Caco-2 (cell line): ENCODE measurements around the gene PAM. TPM values are rescaled to one million over a fixed set of nuclear protein-coding genes. Genes with fewer than 3 reads are reported as not detected.
A peak's percentile ranks its signal among the peaks of the same experiment; 100 is the strongest.

Source experiments
- BruUV-seq: library from RNA; stranded (reverse); fragments of 400-500 nt; replicated peaks from 2 replicates; lab custom pipeline; 2021; lab: Mats Ljungman, UMichigan
- CTCF ChIA-PET: fragments of 300-600 bp; sonication (Branson Sonifier 250); formaldehyde crosslinking; loops from one replicate; lab custom pipeline; 2022; ENCODE audit warnings: antibody characterized with exemption; lab: Charles Lee
- POLR2A ChIA-PET: fragments of 300-600 bp; sonication (Branson Sonifier 250); formaldehyde crosslinking; loops from one replicate; lab custom pipeline; 2022; ENCODE audit warnings: antibody characterized with exemption; lab: Charles Lee
- DNase-seq, 2 experiments: peaks; one replicate each; pipeline versions ENCODE4 v3.0.0 to v3.0.0-alpha.2; 2020 to 2022
- H3K27me3 ChIP-seq: replicated peaks from 2 replicates; pipeline ENCODE4 v1.6.0; 2011; ENCODE audit warnings: low read length; ENCODE audit not compliant: control insufficient read depth, insufficient read depth
- H3K36me3 ChIP-seq: 2 replicates; pipeline ENCODE4 v1.5.1; 2011; ENCODE audit warnings: low read length; ENCODE audit not compliant: control insufficient read depth, insufficient read depth
- H3K4me1 ChIP-seq: fragments of 250-450 bp; sonication (Bioruptor Pico); 2 replicates; pipeline ENCODE4 v1.5.1; 2020; ENCODE audit warnings: mild to moderate bottlenecking
- H3K4me3 ChIP-seq: 2 replicates; pipeline ENCODE4 v1.5.1; 2011; ENCODE audit warnings: low read depth, mild to moderate bottlenecking, control low read depth, low read length
- H3K9me3 ChIP-seq: fragments of 250-450 bp; sonication (Bioruptor Pico); 2 replicates; pipeline ENCODE4 v1.5.1; 2020; ENCODE audit warnings: mild to moderate bottlenecking, moderate library complexity
- H3K27ac Mint-ChIP-seq: one replicate; pipeline ENCODE4 v1.8.0; 2022; ENCODE audit warnings: mixed read lengths; ENCODE audit not compliant: unreplicated experiment
- H3K27me3 Mint-ChIP-seq: one replicate; pipeline ENCODE4 v1.8.0; 2022; ENCODE audit warnings: mixed read lengths; ENCODE audit not compliant: insufficient read depth, unreplicated experiment
- H3K36me3 Mint-ChIP-seq: one replicate; pipeline ENCODE4 v1.8.0; 2022; ENCODE audit warnings: mild to moderate bottlenecking, mixed read lengths; ENCODE audit not compliant: insufficient read depth, unreplicated experiment
- H3K4me1 Mint-ChIP-seq: one replicate; pipeline ENCODE4 v1.8.0; 2022; ENCODE audit warnings: low read depth, mixed read lengths; ENCODE audit not compliant: unreplicated experiment
- H3K4me3 Mint-ChIP-seq: one replicate; pipeline ENCODE4 v1.8.0; 2022; ENCODE audit warnings: mild to moderate bottlenecking, moderate library complexity, mixed read lengths; ENCODE audit not compliant: unreplicated experiment
- H3K9me3 Mint-ChIP-seq: one replicate; pipeline ENCODE4 v1.8.0; 2022; ENCODE audit warnings: mixed read lengths; ENCODE audit not compliant: unreplicated experiment
- CTCF ChIP-seq, 2 experiments: fragments of 200-600 bp in 1 of 2; IDR thresholded peaks; 1 replicate in 1 of 2; 2 replicates in 1 of 2; pipeline versions ENCODE4 v1.5.1 to v1.8.0; 2011 to 2022; ENCODE audit warnings: antibody characterized with exemption in 1 of 2, control low read depth in 1 of 2, inconsistent platforms in 1 of 2, low read depth in 1 of 2, low read length in 1 of 2, mild to moderate bottlenecking in 1 of 2, moderate library complexity in 1 of 2; ENCODE audit not compliant: insufficient read depth in 1 of 2, severe bottlenecking in 1 of 2, unreplicated experiment in 1 of 2
- intact Hi-C: fragments of 100-400 bp; cut with micrococcal nuclease; formaldehyde crosslinking; loops from one replicate; pipeline ENCODE4 v1.10.0; 2022; ENCODE audit not compliant: unreplicated experiment
- total RNA-seq: library from RNA; stranded (reverse); gene quantifications from 2 replicates; pipeline ENCODE4 v1.2.3, GENCODE V29; 2022

PAM gene
- total RNA-seq, 1 experiment from 2014 or later, result 48.0 TPM

- Histone ChIP-seq H3K27me3 (no peaks in the 10 kb centered on the region), H3K9me3 (no peaks in the 10 kb centered on the region), H3K4me3 (no peak overlapping the region), H3K36me3 (no peaks in the 10 kb centered on the region), H3K4me1 (no peaks in the 10 kb centered on the region)
- POLR2A ChIA-PET, result no interaction called here
- no peak for TF ChIP-seq CTCF (IDR thresholded peaks at IDR 0.05; ENCODE audit: insufficient read depth in 1 of 2, low read depth in 1 of 2, low read length in 1 of 2, severe bottlenecking in 1 of 2, unreplicated experiment in 1 of 2)
- intact Hi-C loops, result loop anchor here (2.0 to 10.0 kb wide), 2 partner anchors 249 to 391 kb away; no protein-coding TSS in a partner anchor
- no peaks in the 10 kb centered on the region for H3K4me1 Mint-ChIP-seq
- H3K4me3 Mint-ChIP-seq, result no peak overlapping the region
- H3K9me3 Mint-ChIP-seq, result no peaks in the 10 kb centered on the region
- no TSS peak for BruUV-seq
- no peaks in the 10 kb centered on the region for H3K36me3 Mint-ChIP-seq
- CTCF ChIA-PET, result no interaction called here
- no peak for DNase-seq
- no peak overlapping the region for H3K27ac Mint-ChIP-seq
- H3K27me3 Mint-ChIP-seq, result no peaks in the 10 kb centered on the region
These were observed 220.5 kb downstream of the PAM start for GRCh38 chr5:102975457-102976182.

- Histone ChIP-seq H3K27me3 (no peaks in the 10 kb centered on the region), H3K9me3 (peaks cover 3% of the 10 kb centered on the region; the same call in 1 of the 2 replicates), H3K4me1 (no peaks in the 10 kb centered on the region), H3K36me3 (no peaks in the 10 kb centered on the region), H3K4me3 (no peak overlapping the region)
- Mint-ChIP-seq H3K36me3 (peaks cover 11% of the 10 kb centered on the region), H3K27me3 (no peaks in the 10 kb centered on the region), H3K4me3 (no peak overlapping the region), H3K9me3 (no peaks in the 10 kb centered on the region), H3K27ac (no peak overlapping the region), H3K4me1 (no peaks in the 10 kb centered on the region)
- ChIA-PET CTCF (no interaction called here), POLR2A (no interaction called here)
- DNase-seq, result peak in 1 of 2 experiments; percentile 29
- no TSS peak for BruUV-seq
- intact Hi-C loops, result no loop called here
- no peak for TF ChIP-seq CTCF (IDR thresholded peaks at IDR 0.05; ENCODE audit: insufficient read depth in 1 of 2, low read depth in 1 of 2, low read length in 1 of 2, severe bottlenecking in 1 of 2, unreplicated experiment in 1 of 2)
These were observed 227.0 kb downstream of the PAM start for GRCh38 chr5:102981957-102982635.

- ChIA-PET POLR2A (no interaction called here), CTCF (no interaction called here)
- intact Hi-C loops, result no loop called here
- no peaks in the 10 kb centered on the region for H3K36me3 ChIP-seq
- no peaks in the 10 kb centered on the region for H3K4me1 ChIP-seq
- H3K4me3 Mint-ChIP-seq, result no peak overlapping the region
- no peaks in the 10 kb centered on the region for H3K4me1 Mint-ChIP-seq
- H3K9me3 ChIP-seq, result peaks cover 3% of the 10 kb centered on the region; the same call in 1 of the 2 replicates
- H3K4me3 ChIP-seq, result no peak overlapping the region
- TF ChIP-seq CTCF (IDR thresholded peaks at IDR 0.05; ENCODE audit: insufficient read depth in 1 of 2, low read depth in 1 of 2, low read length in 1 of 2, severe bottlenecking in 1 of 2, unreplicated experiment in 1 of 2), result no peak
- H3K9me3 Mint-ChIP-seq, result no peaks in the 10 kb centered on the region
- H3K27me3 ChIP-seq, result no peaks in the 10 kb centered on the region
- no peaks in the 10 kb centered on the region for H3K27me3 Mint-ChIP-seq
- H3K36me3 Mint-ChIP-seq, result peaks cover 11% of the 10 kb centered on the region
- no TSS peak for BruUV-seq
- no peak overlapping the region for H3K27ac Mint-ChIP-seq
- no peak for DNase-seq
These were observed 231.0 kb downstream of the PAM start for GRCh38 chr5:102986074-102986473.
